Measurements from ENCODE around the gene TBX3.
A peak's percentile ranks its signal among the peaks of the same experiment; 100 is the strongest.

Gene TBX3

GRCh38 chr12:114628199-114628598 is 55.8 kb downstream of the TBX3 start:
- H3K4me3 ChIP-seq (ENCODE audit: low read depth, low read length), result no peak overlapping the region
- DNase-seq, result no peak
- H3K9me3 ChIP-seq (ENCODE audit: severe bottlenecking), result no peaks in the 10 kb centered on the region
- no peak for TF ChIP-seq CTCF (IDR thresholded peaks at IDR 0.05; ENCODE audit: low read depth, low read length)
- no peaks in the 10 kb centered on the region for H3K36me3 ChIP-seq
- H3K27me3 ChIP-seq (ENCODE audit: insufficient read depth, low read depth, severe bottlenecking), result peaks cover 4% of the 10 kb centered on the region
- H3K27ac ChIP-seq, result no peak overlapping the region

GRCh38 chr12:114627393-114627792 is 56.6 kb downstream of the TBX3 start:
- TF ChIP-seq CTCF (IDR thresholded peaks at IDR 0.05; ENCODE audit: low read depth, low read length), result no peak
- H3K27ac ChIP-seq, result no peak overlapping the region
- peaks cover 4% of the 10 kb centered on the region for H3K27me3 ChIP-seq (ENCODE audit: insufficient read depth, low read depth, severe bottlenecking)
- no peaks in the 10 kb centered on the region for H3K9me3 ChIP-seq (ENCODE audit: severe bottlenecking)
- H3K4me3 ChIP-seq (ENCODE audit: low read depth, low read length), result no peak overlapping the region
- H3K36me3 ChIP-seq, result no peaks in the 10 kb centered on the region
- DNase-seq, result no peak

GRCh38 chr12:114625294-114625851 is 58.6 kb downstream of the TBX3 start:
- Histone ChIP-seq H3K9me3 (ENCODE audit: severe bottlenecking) (no peaks in the 10 kb centered on the region), H3K4me3 (ENCODE audit: low read depth, low read length) (no peak overlapping the region), H3K27ac (no peak overlapping the region), H3K36me3 (no peaks in the 10 kb centered on the region), H3K27me3 (ENCODE audit: insufficient read depth, low read depth, severe bottlenecking) (peaks cover 10% of the 10 kb centered on the region)
- TF ChIP-seq CTCF (IDR thresholded peaks at IDR 0.05; ENCODE audit: low read depth, low read length), result peak; percentile 82
- peak; percentile 57 for DNase-seq

GRCh38 chr12:114623737-114624136 is 60.2 kb downstream of the TBX3 start:
- no peak for TF ChIP-seq CTCF (IDR thresholded peaks at IDR 0.05; ENCODE audit: low read depth, low read length)
- DNase-seq, result no peak
- H3K36me3 ChIP-seq, result no peaks in the 10 kb centered on the region
- H3K9me3 ChIP-seq (ENCODE audit: severe bottlenecking), result no peaks in the 10 kb centered on the region
- peaks cover 12% of the 10 kb centered on the region for H3K27me3 ChIP-seq (ENCODE audit: insufficient read depth, low read depth, severe bottlenecking)
- no peak overlapping the region for H3K27ac ChIP-seq
- no peak overlapping the region for H3K4me3 ChIP-seq (ENCODE audit: low read depth, low read length)
